GM19324 (cell line): ENCODE measurements around the gene THBS1.

ENCODE experiments used
- ATAC-seq: cut with Tn5 transposase; IDR thresholded peaks from one replicate; pipeline ENCODE4 v1.9.1; 2021; ENCODE audit warnings: mild to moderate bottlenecking, moderate library complexity; ENCODE audit not compliant: unreplicated experiment, low FRiP score

THBS1 gene

DNA sequence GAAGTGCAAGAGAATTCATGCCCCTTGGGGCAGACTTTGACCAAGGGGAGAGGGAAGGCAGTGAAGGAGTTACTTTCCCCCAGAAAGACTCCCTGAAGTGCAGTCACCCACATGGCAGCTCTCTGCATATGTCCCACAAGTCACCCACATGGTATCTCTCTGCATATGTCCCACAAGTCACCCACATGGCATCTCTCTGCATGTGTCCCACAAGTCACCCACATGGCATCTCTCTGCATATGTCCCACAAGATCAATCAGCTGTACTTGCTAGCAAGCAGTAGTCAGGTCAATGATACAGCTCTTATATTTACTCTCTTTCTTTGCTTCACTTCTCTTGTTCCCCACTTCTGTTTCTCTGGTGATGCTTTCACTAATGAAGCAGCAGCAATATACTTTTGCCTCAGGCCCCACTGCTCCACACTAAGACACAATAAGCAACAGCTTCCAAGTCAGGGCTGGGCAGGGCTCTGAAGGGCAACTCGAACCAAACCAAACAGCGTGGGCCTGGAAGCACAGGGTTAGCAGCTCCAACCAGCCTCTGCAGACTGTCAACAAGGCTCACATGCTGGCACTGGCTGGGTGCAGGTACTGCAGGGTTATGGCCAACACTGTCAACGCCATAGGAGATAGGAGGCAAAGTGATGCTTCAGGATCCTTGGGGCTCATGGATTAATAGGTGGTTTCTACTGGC, 46.7 kb downstream of the THBS1 start:
- ATAC-seq = no peak

DNA sequence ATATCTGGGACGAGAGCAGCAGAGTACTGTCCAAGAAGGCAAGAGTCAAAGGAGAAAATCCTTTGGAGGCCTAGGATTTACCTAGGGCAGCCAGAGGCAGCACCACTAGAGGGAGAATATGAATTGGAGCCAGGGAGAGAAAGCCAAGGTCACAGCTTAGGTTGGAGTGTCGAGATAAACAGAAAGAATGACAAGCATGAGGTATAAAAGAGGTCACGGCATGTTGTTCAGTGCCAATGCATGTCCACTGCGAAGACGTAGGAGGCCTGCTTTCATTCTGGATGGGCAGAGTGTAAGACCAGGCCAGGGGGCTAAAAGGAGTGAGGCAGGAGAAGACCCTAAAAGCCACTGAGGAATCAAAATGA, 47.2 kb downstream of the THBS1 start:
- ATAC-seq = no peak

GRCh38 chr15:39628546-39629257, 47.8 kb downstream of the THBS1 start:
- no peak for ATAC-seq

DNA sequence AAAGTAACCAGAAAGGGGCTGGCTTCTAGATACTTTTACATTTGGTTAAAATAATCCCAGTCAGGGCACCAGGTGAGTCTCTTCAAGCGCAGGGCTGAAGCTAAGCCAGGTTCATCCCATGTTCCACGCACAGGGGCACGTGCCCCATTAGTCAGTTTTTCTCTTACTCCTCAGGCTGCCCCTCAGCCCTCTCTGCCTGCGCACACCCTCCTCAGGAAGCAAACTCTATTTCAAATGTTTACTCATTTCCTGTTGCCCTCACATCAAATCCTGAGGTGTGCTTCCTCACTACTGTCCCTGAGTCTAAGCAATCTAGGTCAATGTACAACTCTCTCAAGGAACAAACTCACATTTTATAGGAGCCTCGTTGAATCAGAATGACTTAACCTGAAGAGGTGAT, 48.5 kb downstream of the THBS1 start:
- no peak for ATAC-seq

DNA sequence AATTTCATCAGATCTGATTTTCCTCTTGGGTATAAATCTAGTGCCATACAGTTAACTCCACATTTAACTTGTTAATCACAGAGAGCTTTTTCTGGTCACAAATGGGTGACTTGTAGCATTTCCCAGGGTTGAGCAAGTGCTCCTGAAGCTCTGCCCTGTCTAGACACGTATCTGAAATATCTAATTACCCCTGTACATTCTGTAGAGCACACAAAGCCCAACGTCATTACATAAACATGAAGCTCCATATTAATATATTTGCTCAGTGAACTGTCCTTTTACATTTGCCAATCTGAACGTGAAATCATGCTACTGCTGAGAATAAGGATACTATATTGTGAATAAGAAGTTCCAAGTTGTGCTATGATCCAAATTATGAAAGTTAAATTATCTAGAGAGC, 49.0 kb downstream of the THBS1 start:
- ATAC-seq = no peak

GRCh38 chr15:39631357-39631756, 50.5 kb downstream of the THBS1 start:
- no peak for ATAC-seq

- ATAC-seq = no peak
Measured at GRCh38 chr15:39638041-39638440, 57.2 kb downstream of the THBS1 start.

DNA sequence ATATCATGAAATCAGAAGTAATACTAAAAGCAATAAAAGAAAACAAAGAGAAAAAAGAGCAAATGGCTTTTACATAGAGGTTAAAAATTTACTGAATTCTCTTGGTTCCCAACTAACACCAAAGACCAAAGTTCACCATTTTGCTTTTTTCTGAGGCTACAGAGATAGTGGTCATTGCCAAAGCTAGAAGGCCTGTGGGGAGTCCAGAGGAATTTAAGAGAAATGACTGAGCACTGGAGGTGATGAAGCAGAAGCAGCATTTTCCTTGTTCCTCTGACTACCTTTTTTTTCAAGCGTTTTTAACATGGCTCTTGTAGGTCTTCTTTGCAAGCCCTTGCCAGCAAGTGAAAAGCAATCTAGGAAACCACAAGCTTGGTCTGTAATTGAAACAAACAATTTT, 58.2 kb downstream of the THBS1 start:
- no peak for ATAC-seq

DNA sequence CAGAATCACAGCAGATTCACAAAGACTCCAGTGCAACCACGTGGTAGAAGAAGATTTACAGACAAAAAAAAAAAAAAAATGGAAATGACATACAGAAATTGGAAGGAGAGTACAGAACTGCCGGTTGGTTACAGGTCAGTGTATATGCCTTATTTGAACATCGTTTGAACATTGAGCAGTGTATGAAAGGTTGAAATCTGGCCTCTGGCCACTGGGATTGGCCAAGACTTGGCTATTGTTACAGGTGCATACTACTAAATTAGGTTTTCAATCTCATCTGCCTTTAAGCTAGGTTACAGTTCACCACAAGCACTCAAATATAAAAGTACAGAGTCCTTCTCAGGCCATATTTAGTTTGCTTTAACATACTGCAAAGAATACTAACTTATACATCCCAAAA, 59.8 kb downstream of the THBS1 start:
- ATAC-seq = no peak

DNA sequence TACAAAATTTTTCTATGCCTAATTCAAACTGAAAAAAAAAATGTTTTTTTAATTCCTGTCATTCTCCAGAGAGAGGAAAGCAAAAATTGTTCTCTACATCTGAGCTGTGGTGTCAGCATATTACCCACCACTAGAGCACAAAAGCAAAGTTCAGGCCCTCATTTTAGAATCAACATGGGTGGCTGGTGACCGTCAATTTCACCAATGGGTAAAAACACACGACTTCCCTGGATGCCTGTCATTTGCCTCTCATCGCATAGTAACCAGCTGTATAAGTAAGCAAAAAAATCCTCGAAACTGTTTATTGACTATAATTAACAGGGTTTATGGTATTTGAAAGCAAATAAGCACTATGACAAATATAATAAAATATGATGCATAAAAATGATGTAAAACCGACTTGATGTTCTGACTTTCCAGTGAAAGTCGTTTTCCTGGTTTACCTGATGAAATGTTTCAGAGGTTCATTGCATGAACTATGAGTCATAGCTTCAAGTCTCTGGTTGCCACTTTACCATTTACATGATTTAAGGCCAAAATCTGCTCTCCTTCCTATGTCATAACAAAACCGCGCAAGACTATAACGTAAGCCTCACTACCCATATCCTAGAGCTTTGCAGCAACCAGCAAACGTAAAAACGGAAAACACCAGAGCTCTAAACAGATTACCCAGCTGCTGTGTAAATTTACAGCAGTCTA, 60.5 kb downstream of the THBS1 start:
- ATAC-seq = no peak

DNA sequence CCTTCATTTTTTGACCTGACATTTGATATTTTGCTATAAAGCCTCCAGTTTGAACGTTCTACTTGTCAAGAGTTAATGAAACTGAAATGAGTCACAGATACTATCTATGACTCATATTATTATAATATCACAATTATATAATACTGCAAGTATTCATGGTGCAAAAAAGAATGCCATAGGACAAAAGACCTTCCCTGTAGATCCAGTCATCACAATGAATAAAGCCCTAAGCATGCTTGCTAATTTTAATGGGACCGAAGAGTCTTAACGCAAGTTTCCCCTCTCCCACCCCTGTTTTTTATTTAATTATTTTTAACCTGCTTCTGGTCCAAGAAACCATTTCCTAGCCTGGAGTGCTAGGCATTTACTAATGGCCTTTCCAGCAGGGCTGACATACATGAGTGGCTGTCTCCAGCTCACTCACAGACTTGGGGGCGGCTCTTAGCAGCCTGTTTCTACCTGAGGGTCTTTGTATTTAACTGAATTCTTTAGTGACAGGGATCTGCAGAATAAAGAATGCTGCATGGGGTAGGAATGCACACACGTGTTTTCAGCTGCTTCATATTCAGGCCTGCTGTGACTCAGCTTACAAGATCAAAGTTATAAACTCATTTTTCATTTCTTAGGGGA, 61.2 kb downstream of the THBS1 start:
- ATAC-seq = no peak

DNA sequence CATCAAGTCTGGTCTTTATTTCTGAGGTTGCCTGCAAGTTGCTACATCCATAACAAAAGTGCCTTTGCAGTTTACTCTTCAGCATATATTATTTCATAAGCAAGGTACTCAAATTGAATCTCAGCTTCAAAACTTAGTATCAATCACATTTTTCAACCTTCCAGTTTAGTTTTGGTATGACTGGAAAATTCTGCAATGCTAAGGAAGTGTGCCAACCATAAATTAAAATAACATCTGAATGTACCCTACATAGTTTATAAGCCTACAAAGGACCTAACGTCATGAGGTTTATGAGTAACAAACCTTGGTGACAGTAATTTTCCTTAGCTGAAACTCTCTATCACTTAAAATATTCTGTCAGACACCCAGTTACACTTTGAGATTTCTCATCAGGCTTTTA, 62.8 kb downstream of the THBS1 start:
- no peak for ATAC-seq

- ATAC-seq = no peak
Measured at GRCh38 chr15:39644136-39644535, 63.3 kb downstream of the THBS1 start.

- no peak for ATAC-seq
Measured at GRCh38 chr15:39645138-39645975, 64.5 kb downstream of the THBS1 start.

DNA sequence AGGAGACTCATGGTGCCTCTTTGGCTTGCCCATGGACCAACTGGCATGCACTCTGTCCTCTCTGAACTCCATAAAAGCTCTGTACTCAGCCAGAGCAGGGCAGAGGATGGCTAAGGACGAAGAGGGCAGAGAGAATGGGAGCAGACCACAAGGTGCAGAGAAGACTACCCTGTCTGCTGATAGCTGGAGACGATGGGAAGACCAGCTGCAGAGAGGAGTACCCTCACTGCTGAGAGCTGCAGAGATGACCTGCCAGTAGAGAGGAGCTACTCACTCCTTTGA, 65.0 kb downstream of the THBS1 start:
- ATAC-seq = no peak

- ATAC-seq = no peak
Measured at GRCh38 chr15:39646425-39646824, 65.5 kb downstream of the THBS1 start.
